H9 (cell line): ENCODE results near the gene RAI1. TPM values are rescaled to one million over a fixed set of nuclear protein-coding genes. Genes with fewer than 3 reads are reported as not detected.

Experiments
- DNase-seq: peaks from one replicate; pipeline ENCODE4 v3.0.0-alpha.2; 2017
- H2AFZ ChIP-seq: one replicate; pipeline ENCODE4 v1.6.1; 2013; ENCODE audit warnings: mild to moderate bottlenecking, low read length, control low read depth, moderate library complexity
- H2AK5ac ChIP-seq: 2 replicates; pipeline ENCODE4 v1.6.1; 2013; ENCODE audit warnings: low read length, control low read depth, mixed read lengths; ENCODE audit not compliant: insufficient read length
- H2BK120ac ChIP-seq: one replicate; pipeline ENCODE4 v1.6.1; 2013; ENCODE audit warnings: low read depth, mild to moderate bottlenecking, low read length, control low read depth, inconsistent platforms; ENCODE audit not compliant: poor library complexity, severe bottlenecking
- H2BK12ac ChIP-seq: 2 replicates; pipeline ENCODE4 v1.6.1; 2013; ENCODE audit warnings: low read length, control low read depth, mixed read lengths, low read depth; ENCODE audit not compliant: insufficient read length
- H2BK15ac ChIP-seq: 2 replicates; pipeline ENCODE4 v1.6.1; 2013; ENCODE audit warnings: low read depth, low read length, control low read depth
- H2BK20ac ChIP-seq: one replicate; pipeline ENCODE4 v1.6.1; 2013; ENCODE audit warnings: low read depth, mild to moderate bottlenecking, low read length, control low read depth, inconsistent platforms; ENCODE audit not compliant: poor library complexity, severe bottlenecking
- H2BK5ac ChIP-seq: 2 replicates; pipeline ENCODE4 v1.6.1; 2013; ENCODE audit warnings: low read length, control low read depth, mixed read lengths; ENCODE audit not compliant: insufficient read length
- H3K14ac ChIP-seq: 2 replicates; pipeline ENCODE4 v1.6.1; 2013; ENCODE audit warnings: low read length, control low read depth; ENCODE audit not compliant: insufficient read depth
- H3K18ac ChIP-seq: 2 replicates; pipeline ENCODE4 v1.6.1; 2013; ENCODE audit warnings: low read depth, mild to moderate bottlenecking, mixed read lengths, low read length, control low read depth; ENCODE audit not compliant: insufficient read length
- H3K23ac ChIP-seq: 2 replicates; pipeline ENCODE4 v1.6.1; 2013; ENCODE audit warnings: low read length, control low read depth, mixed read lengths, low read depth; ENCODE audit not compliant: insufficient read length
- H3K23me2 ChIP-seq: 2 replicates; pipeline ENCODE4 v1.6.1; 2013; ENCODE audit warnings: low read depth, mild to moderate bottlenecking, mixed read lengths, low read length, control low read depth; ENCODE audit not compliant: insufficient read length, poor library complexity, severe bottlenecking
- H3K27ac ChIP-seq: 2 replicates; pipeline ENCODE4 v1.5.1; 2013; ENCODE audit warnings: low read length, control low read depth, mixed read lengths, low read depth; ENCODE audit not compliant: insufficient read length
- H3K27me3 ChIP-seq: 2 replicates; pipeline ENCODE4 v1.6.1; 2013; ENCODE audit warnings: low read length, control low read depth, inconsistent platforms; ENCODE audit not compliant: insufficient read depth
- H3K4ac ChIP-seq: 2 replicates; pipeline ENCODE4 v1.6.1; 2013; ENCODE audit warnings: low read depth, mild to moderate bottlenecking, control low read depth, inconsistent platforms, low read length, moderate library complexity
- H3K4me1 ChIP-seq: 2 replicates; pipeline ENCODE4 v1.6.1; 2013; ENCODE audit warnings: low read length, control low read depth, inconsistent platforms; ENCODE audit not compliant: insufficient read depth
- H3K4me2 ChIP-seq: 2 replicates; pipeline ENCODE4 v1.6.1; 2013; ENCODE audit warnings: low read length, control low read depth, mixed read lengths; ENCODE audit not compliant: insufficient read length, insufficient read depth
- H3K56ac ChIP-seq: 2 replicates; pipeline ENCODE4 v1.6.1; 2013; ENCODE audit warnings: low read depth, mild to moderate bottlenecking, mixed read lengths, low read length, control low read depth; ENCODE audit not compliant: insufficient read length
- H3K79me1 ChIP-seq: 2 replicates; pipeline ENCODE4 v1.6.1; 2013; ENCODE audit warnings: low read depth, mild to moderate bottlenecking, moderate library complexity, low read length, control low read depth, inconsistent platforms; ENCODE audit not compliant: insufficient read depth, poor library complexity, severe bottlenecking
- H3K79me2 ChIP-seq: 2 replicates; pipeline ENCODE4 v1.6.1; 2013; ENCODE audit warnings: low read length, control low read depth, inconsistent platforms; ENCODE audit not compliant: insufficient read depth
- H3K9ac ChIP-seq: 2 replicates; pipeline ENCODE4 v1.6.1; 2013; ENCODE audit warnings: low read length, control low read depth, mixed read lengths; ENCODE audit not compliant: insufficient read length; ENCODE audit errors: extremely low read depth
- H3K9me3 ChIP-seq: one replicate; pipeline ENCODE4 v1.6.1; 2013; ENCODE audit warnings: low read depth, low read length, inconsistent platforms; ENCODE audit not compliant: control insufficient read depth
- H3T11ph ChIP-seq: one replicate; pipeline ENCODE4 v1.6.1; 2013; ENCODE audit warnings: mild to moderate bottlenecking, low read length, control low read depth, inconsistent platforms
- H4K20me1 ChIP-seq: one replicate; pipeline ENCODE4 v1.6.1; 2013; ENCODE audit not compliant: control insufficient read depth, insufficient read length, insufficient read depth
- H4K5ac ChIP-seq: 2 replicates; pipeline ENCODE4 v1.6.1; 2013; ENCODE audit warnings: low read depth, mild to moderate bottlenecking, mixed read lengths, low read length, control low read depth; ENCODE audit not compliant: insufficient read length
- H4K8ac ChIP-seq: replicated peaks from 2 replicates; pipeline ENCODE4 v1.6.1; 2013; ENCODE audit warnings: low read length, control low read depth, mixed read lengths, low read depth; ENCODE audit not compliant: insufficient read length
- H4K91ac ChIP-seq: 2 replicates; pipeline ENCODE4 v1.6.1; 2013; ENCODE audit warnings: low read depth, mild to moderate bottlenecking, moderate library complexity, mixed read lengths, low read length, control low read depth; ENCODE audit not compliant: insufficient read length
- H3K27ac Mint-ChIP-seq, 3 experiments: 2 replicates in 2 of 3; 3 replicates in 1 of 3; pipeline ENCODE4 v1.8.0; 2020 to 2021; ENCODE audit warnings: mixed read lengths in 3 of 3, mild to moderate bottlenecking in 1 of 3, moderate library complexity in 1 of 3
- H3K27me3 Mint-ChIP-seq: 2 replicates; pipeline ENCODE4 v1.8.0; 2021; ENCODE audit warnings: low read depth, mild to moderate bottlenecking, moderate library complexity, mixed read lengths
- H3K36me3 Mint-ChIP-seq, 3 experiments: 2 replicates in 2 of 3; 3 replicates in 1 of 3; pipeline ENCODE4 v1.8.0; 2020 to 2021; ENCODE audit warnings: low read depth in 3 of 3, mixed read lengths in 3 of 3; ENCODE audit not compliant: insufficient read depth in 1 of 3
- H3K4me1 Mint-ChIP-seq, 2 experiments: 2 replicates each; pipeline ENCODE4 v1.8.0; 2020; ENCODE audit warnings: mixed read lengths in 2 of 2
- H3K4me3 Mint-ChIP-seq, 2 experiments: 2 replicates in 1 of 2; 3 replicates in 1 of 2; pipeline ENCODE4 v1.8.0; 2020 to 2021; ENCODE audit warnings: mild to moderate bottlenecking in 2 of 2, mixed read lengths in 2 of 2, moderate library complexity in 1 of 2
- H3K9me3 Mint-ChIP-seq, 2 experiments: 2 replicates in 1 of 2; 3 replicates in 1 of 2; pipeline ENCODE4 v1.8.0; 2020; ENCODE audit warnings: mild to moderate bottlenecking in 2 of 2, mixed read lengths in 2 of 2, moderate library complexity in 1 of 2
- WGBS: extraction: QIAGEN DNeasy Blood & Tissue Kit; methylation state at CpG from one replicate; pipeline ENCODE4 v1.1.7; 2013; ENCODE audit warnings: missing lambda C conversion rate, low lambda C conversion rate, mixed read lengths; ENCODE audit not compliant: insufficient read length; ENCODE audit errors: extremely low coverage; 5-methylcytosine and 5-hydroxymethylcytosine counted together
- total RNA-seq: library from RNA; stranded (reverse); gene quantifications from 2 replicates; pipeline ENCODE4 v1.2.1, GENCODE V29; 2021
- TF ChIP-seq, protein P1 (sequence below): fragments of 200-600 bp; sonication (generic); conservative IDR thresholded peaks from 3 replicates; pipeline ENCODE4 v1.8.0; 2021; ENCODE audit warnings: antibody characterized with exemption, mild to moderate bottlenecking

Gene RAI1
- total RNA-seq, 1 experiment from 2014 or later: 1.5 TPM

GRCh38 chr17:17812211-17813054 is 131.2 kb downstream of the RAI1 start:
- no peak overlapping the region for H2AFZ ChIP-seq
- peaks cover 9 to 37% (median 29%) of the 10 kb centered on the region in 3 experiments for H3K36me3 Mint-ChIP-seq
- H3K27me3 Mint-ChIP-seq: peaks cover 18% of the 10 kb centered on the region
- no peaks in the 10 kb centered on the region for H3K79me2 ChIP-seq
- H3K27ac ChIP-seq: no peak overlapping the region
- H4K20me1 ChIP-seq: no peaks in the 10 kb centered on the region
- H3K23ac ChIP-seq: no peak overlapping the region
- H2BK15ac ChIP-seq: no peak overlapping the region
- no peak overlapping the region for H2BK12ac ChIP-seq
- no peak overlapping the region for H3K9ac ChIP-seq
- H2BK120ac ChIP-seq: no peak overlapping the region
- H3T11ph ChIP-seq: no peak overlapping the region
- no peak overlapping the region for H4K91ac ChIP-seq
- H4K5ac ChIP-seq: no peak overlapping the region
- DNase-seq: peak; percentile 94
- TF ChIP-seq, protein P1, sequence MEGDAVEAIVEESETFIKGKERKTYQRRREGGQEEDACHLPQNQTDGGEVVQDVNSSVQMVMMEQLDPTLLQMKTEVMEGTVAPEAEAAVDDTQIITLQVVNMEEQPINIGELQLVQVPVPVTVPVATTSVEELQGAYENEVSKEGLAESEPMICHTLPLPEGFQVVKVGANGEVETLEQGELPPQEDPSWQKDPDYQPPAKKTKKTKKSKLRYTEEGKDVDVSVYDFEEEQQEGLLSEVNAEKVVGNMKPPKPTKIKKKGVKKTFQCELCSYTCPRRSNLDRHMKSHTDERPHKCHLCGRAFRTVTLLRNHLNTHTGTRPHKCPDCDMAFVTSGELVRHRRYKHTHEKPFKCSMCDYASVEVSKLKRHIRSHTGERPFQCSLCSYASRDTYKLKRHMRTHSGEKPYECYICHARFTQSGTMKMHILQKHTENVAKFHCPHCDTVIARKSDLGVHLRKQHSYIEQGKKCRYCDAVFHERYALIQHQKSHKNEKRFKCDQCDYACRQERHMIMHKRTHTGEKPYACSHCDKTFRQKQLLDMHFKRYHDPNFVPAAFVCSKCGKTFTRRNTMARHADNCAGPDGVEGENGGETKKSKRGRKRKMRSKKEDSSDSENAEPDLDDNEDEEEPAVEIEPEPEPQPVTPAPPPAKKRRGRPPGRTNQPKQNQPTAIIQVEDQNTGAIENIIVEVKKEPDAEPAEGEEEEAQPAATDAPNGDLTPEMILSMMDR: peak; percentile 100
- no peak overlapping the region for H3K4me3 Mint-ChIP-seq
- no CpG with 5 or more reads among the region's 59 CpGs for WGBS
- H3K4me2 ChIP-seq: no peak overlapping the region
- H3K27me3 ChIP-seq: peaks cover 8% of the 10 kb centered on the region; the same call in 1 of the 2 replicates
- H3K56ac ChIP-seq: no peak overlapping the region
- no peak overlapping the region for H3K18ac ChIP-seq
- H3K9me3 Mint-ChIP-seq: no peaks in the 10 kb centered on the region
- H3K4me1 Mint-ChIP-seq: peaks cover 17 to 25% of the 10 kb centered on the region in 2 experiments
- H3K14ac ChIP-seq: no peak overlapping the region
- H3K4ac ChIP-seq: no peak overlapping the region
- no peak overlapping the region for H2BK20ac ChIP-seq
- H2AK5ac ChIP-seq: no peak overlapping the region
- no peaks in the 10 kb centered on the region for H3K79me1 ChIP-seq
- peaks cover 6% of the 10 kb centered on the region for H3K23me2 ChIP-seq
- no peak overlapping the region; a peak in 1 of 7 replicates for H3K27ac Mint-ChIP-seq
- no peak overlapping the region for H4K8ac ChIP-seq
- H3K4me1 ChIP-seq: no peaks in the 10 kb centered on the region; the same call in 1 of the 2 replicates
- H2BK5ac ChIP-seq: no peak overlapping the region
- no peaks in the 10 kb centered on the region for H3K9me3 ChIP-seq
